Dermis microvascular lymphatic vessel endothelial cell (primary cell): ENCODE data around the gene MRPS5. TPM values are rescaled to one million over a fixed set of nuclear protein-coding genes. Genes with fewer than 3 reads are reported as not detected.

ENCODE experiments used
- DNase-seq, 2 donors: peaks; one replicate each; pipeline versions ENCODE4 v3.0.0 to v3.0.0-alpha.2; 2010; ENCODE audit warnings: low read depth in 2 of 2
- total RNA-seq: library from RNA; depleted of rRNA; stranded (reverse); fragments of >200 nt; gene quantifications from 2 replicates; pipeline ENCODE4 v1.2.1, GENCODE V29; 2014

The MRPS5 gene
- total RNA-seq, 1 donor from 2014 or later, result 36.3 TPM

DNA sequence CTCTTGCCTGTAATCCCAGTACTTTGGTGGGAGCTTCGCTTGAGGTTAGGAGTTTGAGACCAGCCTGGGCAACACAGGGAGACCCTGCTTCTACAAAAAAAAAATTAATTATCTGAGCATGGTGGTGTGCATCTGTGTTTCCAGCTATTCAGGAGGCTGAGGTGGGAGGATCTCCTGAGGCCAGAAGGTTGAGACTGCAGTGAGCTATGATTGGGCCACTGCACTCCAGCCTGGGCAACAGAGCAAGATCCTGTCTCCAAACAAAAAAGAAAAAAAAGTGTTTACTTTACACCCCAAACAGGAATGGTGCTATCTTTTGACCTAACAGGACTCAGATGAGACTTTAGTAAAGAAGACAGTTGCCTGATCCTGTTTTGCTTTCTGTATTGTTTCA is 60.5 kb downstream of the MRPS5 start:
- no peak for DNase-seq

- no peak for DNase-seq
Observed at GRCh38 chr2:95060446-95061118, 61.0 kb downstream of the MRPS5 start.

DNA sequence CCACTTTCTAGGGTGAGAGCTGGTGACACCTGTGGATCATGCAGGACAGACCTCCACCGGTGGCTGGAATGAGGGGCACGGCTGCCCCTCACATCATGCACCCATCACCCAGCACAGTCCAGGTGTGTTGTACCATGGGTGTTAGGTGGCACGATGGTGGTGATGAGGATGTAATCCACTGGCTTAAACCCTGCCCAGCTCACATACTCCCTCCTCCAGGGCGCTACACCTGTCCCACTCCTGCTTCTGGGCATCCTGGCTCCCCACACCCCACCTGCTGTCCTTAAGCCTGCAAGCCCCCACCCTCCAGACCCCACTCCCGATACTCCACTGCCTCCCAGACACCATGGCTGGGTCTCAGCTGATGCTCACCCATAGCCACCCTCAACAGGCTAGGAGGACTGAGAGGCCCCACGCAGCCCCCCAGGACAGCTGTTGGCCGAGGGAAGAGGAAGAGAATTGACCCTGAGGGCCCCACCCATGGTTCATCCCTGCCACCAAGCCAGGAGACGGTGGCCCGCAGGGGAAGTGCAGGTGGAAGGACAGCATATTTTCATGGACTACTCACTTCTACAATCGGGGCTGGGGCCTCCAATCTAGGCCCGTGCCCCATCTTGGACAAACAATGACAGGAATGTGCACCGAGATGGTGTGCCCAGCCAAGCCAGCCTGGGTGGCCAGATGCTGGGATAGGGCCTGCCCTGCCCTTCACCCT is 61.8 kb downstream of the MRPS5 start:
- no peak for DNase-seq

- no peak for DNase-seq
Observed at GRCh38 chr2:95058989-95059641, 62.5 kb downstream of the MRPS5 start.

DNA sequence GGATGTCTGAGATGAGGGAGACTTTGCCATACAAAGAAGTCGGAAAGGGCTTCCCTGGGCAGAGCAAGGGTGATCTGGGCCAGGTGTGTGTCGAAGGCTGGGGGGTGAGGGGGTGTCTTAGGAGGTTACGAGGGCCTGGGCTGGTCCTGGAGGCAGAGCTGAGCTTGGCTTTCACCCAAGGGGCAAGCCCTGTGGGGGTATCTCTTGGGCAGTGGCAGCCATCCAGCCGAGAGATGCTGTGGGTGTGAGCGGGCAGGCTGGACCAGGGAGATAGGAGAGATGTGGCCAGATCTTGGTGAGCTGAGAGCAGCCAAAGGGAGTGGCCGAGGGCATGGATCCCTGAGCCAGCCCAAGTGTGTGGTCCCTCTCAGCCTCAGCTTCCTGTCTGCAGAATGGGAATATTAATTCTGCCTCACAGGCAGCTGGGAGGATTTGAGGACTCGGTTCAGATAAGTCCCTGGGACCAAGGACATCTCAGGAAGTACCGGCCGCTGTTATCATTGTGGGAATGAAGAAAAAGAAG is 63.1 kb downstream of the MRPS5 start:
- no peak for DNase-seq

- no peak for DNase-seq
Observed at GRCh38 chr2:95057535-95058370, 63.9 kb downstream of the MRPS5 start.

DNA sequence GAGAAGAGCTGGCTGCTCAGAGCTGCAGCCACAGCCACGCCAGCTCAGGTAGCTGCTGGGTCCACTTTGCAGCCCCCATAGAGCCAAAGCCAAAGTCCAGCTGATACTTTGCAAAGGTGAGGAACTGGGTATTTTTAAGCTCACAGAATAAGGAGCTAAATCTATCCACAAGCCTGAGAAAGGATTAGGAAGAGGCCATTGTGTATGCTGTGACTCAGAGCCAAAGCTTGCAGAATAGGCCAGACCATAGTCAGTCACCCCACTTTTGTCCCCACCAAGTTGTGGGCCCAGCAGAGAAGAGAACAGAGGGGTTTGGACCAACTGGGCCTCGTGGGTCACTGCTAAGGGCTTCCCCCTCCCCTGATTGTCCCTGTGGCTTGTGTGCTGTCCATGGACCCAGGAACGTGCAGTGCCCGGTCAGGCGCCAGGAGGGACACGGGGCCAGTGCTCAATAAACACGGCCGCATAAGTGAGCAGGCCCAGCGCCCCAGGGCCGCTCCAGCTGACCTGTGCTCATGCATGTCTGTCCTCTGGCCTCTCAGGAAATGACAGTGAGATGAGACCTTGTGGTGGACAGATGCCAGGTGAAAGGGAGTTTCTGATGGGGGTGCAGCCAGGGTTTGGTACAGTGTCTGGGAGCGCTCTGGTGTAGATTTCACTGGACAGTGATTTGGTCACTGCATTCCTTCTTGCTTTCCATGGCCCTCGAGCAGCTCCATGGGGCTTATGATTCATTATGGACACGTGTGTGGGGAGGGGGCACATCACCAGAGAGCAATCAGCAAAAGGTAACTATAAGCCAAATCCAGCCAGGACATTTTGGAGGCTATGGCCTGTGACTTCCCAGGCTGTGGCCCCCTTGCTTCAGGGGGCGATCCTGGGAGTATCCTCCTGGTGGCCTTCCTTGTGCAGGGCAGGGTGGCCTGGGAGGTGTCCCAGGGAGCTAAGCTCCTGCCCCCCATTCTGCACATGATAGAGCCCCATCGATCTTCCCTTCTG is 64.8 kb downstream of the MRPS5 start:
- no peak for DNase-seq

DNA sequence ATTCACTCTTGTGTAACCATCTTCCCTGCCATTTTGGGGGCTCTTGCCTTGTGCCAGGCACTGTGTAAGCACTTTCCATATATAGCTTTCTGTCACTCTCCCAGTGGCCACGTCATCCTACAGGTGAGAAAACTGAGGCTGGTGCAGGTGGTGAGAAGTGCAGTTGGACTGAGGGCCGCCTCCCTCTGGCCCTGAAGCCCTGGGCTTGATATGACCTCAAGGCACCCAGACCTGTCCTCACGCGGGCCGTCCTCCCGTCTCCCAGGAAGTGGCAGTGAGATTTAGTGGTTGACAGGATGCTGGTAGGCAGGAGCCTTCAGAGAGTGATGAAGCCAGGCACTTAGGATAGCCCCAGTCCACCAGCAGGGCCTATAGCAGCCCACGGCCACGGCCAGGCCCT is 65.6 kb downstream of the MRPS5 start:
- DNase-seq, result no peak

- no peak for DNase-seq
Observed at GRCh38 chr2:95055262-95055661, 66.3 kb downstream of the MRPS5 start.

DNA sequence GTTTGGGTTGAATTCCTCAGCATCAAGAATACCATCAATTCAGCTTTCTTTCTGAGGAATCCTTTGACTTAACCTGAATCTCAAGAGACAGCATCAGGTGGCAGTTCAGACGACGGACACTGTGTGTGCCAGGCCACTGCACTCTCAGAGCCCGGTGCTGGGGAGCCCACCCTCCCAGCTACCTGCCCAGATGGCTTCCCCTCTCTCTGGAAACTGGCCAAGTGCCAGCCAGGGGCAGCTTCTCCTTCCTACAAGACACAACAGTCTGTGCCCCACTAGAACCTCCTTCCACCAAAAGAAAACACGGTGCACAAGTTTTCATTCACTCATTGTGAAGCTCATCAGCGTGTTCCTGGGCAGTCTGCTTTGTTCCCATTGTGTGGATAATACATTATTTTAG is 67.6 kb downstream of the MRPS5 start:
- DNase-seq, result no peak

- no peak for DNase-seq
Observed at GRCh38 chr2:95053543-95053942, 68.1 kb downstream of the MRPS5 start.

DNA sequence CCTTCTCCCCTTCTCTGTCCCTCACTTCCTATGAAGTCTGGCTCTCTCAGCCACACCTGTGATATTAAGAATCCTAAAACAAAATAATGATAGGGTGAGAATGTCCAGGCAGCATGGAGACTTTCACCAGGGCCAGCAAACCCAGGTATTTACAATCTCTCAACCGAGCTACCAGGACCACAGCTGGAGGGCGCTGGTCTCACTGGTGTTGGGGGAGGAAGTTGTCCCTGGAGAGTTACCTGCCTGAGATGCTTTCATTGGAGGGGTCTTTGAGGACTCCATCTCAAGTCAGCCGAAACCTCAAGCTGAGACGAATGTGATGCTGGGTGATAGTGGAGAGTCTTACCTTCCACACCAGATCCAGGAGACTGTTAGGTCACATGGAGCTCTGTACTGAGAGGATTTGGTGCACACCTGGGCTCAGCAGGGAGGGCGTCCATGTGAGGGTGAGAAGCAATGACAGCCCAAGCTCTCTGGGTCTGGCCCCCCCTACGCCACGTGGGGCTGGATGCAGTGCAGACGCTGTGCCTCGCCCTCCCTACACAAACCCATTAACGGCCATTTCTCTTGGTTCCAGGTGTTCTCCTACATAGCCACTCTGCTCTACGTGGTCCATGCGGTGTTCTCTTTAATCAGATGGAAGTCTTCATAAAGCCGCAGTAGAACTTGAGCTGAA is 68.7 kb downstream of the MRPS5 start:
- DNase-seq, result no peak

DNA sequence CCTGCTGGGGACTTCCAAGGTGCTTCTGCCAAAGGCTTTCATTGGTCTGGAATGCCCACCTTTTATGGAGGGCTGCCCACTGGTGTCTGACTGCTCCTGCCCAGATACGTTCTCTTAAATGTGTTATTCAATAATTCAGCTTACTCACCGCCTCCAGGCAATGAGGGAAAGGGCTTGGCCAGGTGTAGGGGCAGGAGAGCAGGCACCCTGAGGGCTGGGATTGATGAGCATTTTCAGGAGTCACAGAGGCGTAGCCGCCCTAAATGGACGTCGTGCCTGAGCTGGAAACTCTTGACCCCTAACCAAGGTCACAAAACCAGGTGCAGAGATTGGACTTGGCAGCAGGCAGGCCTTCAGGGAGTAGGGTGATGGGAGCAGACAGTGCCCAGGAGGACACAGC is 69.3 kb downstream of the MRPS5 start:
- DNase-seq, result no peak

DNA sequence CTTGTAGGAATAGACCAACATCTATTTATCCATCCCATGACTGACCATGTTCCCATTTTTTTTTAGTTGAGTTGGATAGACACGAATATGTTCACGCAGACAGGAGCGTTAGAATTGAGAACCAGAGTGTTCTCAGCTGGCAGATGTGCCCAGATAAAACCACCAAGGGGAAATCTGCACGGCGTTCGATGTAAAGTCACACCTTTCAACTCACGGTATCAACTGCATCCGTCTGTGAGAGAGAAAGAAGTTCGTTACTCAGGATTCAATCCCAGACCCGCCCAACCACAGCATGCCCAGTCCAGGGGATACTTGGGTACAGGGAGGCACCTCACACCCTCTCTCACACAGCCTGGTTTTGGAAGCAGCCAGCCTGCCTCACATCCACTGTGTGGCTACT is 70.0 kb downstream of the MRPS5 start:
- no peak for DNase-seq

- no peak for DNase-seq
Observed at GRCh38 chr2:95050385-95051300, 71.0 kb downstream of the MRPS5 start.

DNA sequence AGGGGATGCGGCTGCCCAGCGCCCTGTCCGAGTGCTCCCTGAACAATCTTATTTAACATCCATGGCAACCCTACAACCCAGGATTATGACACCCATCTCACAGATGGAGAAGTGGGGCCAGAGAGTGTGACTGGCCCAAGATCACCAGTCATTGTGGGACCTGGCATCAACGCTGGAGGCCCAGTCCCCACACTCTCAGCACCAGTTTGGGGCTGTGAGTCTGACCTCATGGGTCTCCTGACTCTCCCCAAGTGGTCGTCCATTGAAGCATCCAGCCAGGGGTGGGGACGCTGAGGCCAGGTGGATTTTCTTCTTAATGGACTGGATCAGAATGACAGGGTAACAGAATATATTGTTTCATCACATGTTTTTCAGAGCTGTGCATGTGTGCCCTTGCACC is 71.6 kb downstream of the MRPS5 start:
- DNase-seq, result no peak

DNA sequence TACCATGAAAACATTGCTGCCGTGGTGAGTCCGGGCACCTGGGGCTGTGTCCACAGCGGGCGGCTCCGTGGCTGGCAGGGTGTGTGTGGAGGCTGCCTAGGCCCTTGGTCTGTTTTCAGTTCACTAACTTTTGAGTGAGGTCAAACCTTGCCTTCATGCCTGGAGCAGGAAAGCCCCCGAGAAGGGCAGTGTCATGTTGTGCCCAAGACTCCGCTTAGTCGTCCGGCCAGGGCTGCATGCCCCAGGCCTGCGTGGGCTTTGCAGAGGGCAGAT is 72.0 kb downstream of the MRPS5 start:
- DNase-seq, result no peak

- no peak for DNase-seq
Observed at GRCh38 chr2:95048825-95049682, 72.6 kb downstream of the MRPS5 start.
